Measurements from ENCODE around the gene LRSAM1.

The LRSAM1 gene

DNA sequence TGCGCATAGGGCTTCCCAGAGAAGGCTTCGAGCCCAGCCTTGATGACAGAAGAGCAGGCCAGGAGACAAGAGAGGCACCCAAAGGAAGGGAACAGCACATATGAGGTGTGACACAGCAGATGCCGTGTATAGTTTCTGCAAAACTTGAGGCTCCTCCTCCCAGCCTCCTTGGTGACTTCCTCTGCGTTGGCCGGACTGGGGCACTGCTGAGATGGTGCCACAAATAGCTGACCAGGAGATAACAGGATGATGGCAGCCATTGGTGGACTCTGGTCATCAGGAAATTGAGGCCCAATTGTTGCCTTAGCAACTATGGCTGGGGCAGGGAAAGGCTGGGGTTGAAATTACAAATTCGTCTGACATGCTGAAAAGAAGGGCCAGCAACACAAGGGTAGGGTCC lies 32.0 kb upstream of the LRSAM1 start:
- WGBS (ENCODE audit: extremely low coverage, insufficient coverage, insufficient read length), result no CpG with 5 or more reads among the region's 6 CpGs
- no peak overlapping the region for H2AFZ ChIP-seq (ENCODE audit: insufficient read depth, low read length, poor library complexity)
- H3K27ac ChIP-seq (ENCODE audit: low read depth, low read length), result no peak overlapping the region
- H2BK12ac ChIP-seq (ENCODE audit: low read length), result no peak overlapping the region
- no peaks in the 10 kb centered on the region for H3K27me3 ChIP-seq (ENCODE audit: insufficient read depth, low read length)
- H3K79me2 ChIP-seq (ENCODE audit: control insufficient read depth, insufficient read depth, low read length, poor library complexity), result peaks cover under 1% of the 10 kb centered on the region
- DNase-seq, result no peak
- H3K36me3 ChIP-seq (ENCODE audit: control insufficient read depth in 1 of 2, insufficient read depth in 2 of 2, low read length in 2 of 2), result peaks cover 0 to 2% of the 10 kb centered on the region in 2 experiments
- H3K14ac ChIP-seq (ENCODE audit: low read length), result no peak overlapping the region
- H3K4me1 ChIP-seq (ENCODE audit: control insufficient read depth in 1 of 2, insufficient read depth in 2 of 2, low read length in 2 of 2), result peaks cover 5 to 24% of the 10 kb centered on the region in 2 experiments
- no peak overlapping the region for H4K12ac ChIP-seq (ENCODE audit: low read depth, low read length)
- H2AK5ac ChIP-seq (ENCODE audit: low read length), result no peak overlapping the region
- peaks cover 5% of the 10 kb centered on the region for H3K79me1 ChIP-seq (ENCODE audit: low read length)
- H3K18ac ChIP-seq (ENCODE audit: low read length), result no peak overlapping the region
- H3K9ac ChIP-seq (ENCODE audit: low read length), result no peak overlapping the region
- no peak overlapping the region for H3K23ac ChIP-seq (ENCODE audit: low read length)
- H3K4me3 ChIP-seq (ENCODE audit: low read depth, low read length), result no peak overlapping the region
- no peak overlapping the region for H4K8ac ChIP-seq (ENCODE audit: low read depth, low read length)
- H3K4me2 ChIP-seq (ENCODE audit: low read length), result no peak overlapping the region
- H3K4ac ChIP-seq (ENCODE audit: low read depth, low read length), result no peak overlapping the region
- no peak overlapping the region for H2BK5ac ChIP-seq (ENCODE audit: low read depth, low read length, poor library complexity)
- H4K91ac ChIP-seq (ENCODE audit: low read depth, low read length), result no peak overlapping the region
- no peaks in the 10 kb centered on the region for H3K9me3 ChIP-seq (ENCODE audit: insufficient read depth, low read depth, low read length)
- no peak overlapping the region for H2BK120ac ChIP-seq (ENCODE audit: insufficient read depth, low read length, poor library complexity)

DNA sequence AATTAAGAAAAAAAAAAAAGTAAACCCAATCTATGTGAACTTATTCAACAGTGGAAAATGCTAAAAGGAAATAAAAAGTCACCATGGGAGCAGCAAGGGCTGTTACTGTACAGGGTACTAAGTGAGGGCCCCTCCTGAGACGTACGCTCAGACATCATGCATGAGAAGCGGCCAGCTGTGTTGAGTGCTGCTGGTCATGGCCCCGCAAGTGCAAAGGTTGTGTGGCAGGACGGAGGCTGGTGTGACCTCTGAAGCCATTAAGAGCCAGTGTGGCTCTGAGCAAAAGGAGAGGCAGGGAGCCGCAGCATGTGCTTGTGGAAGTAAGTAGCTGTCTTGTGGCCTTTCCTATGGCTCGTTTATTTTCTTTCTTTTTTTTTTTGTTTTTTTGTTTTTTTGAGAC lies 30.3 kb upstream of the LRSAM1 start:
- Histone ChIP-seq H3K4me1 (ENCODE audit: control insufficient read depth in 1 of 2, insufficient read depth in 2 of 2, low read length in 2 of 2) (peaks cover 7 to 21% of the 10 kb centered on the region in 2 experiments), H3K9me3 (ENCODE audit: insufficient read depth, low read depth, low read length) (peaks cover 2% of the 10 kb centered on the region), H4K8ac (ENCODE audit: low read depth, low read length) (no peak overlapping the region), H3K9ac (ENCODE audit: low read length) (no peak overlapping the region), H3K4me2 (ENCODE audit: low read length) (no peak overlapping the region), H4K91ac (ENCODE audit: low read depth, low read length) (no peak overlapping the region), H3K14ac (ENCODE audit: low read length) (no peak overlapping the region), H2AK5ac (ENCODE audit: low read length) (no peak overlapping the region), H2BK5ac (ENCODE audit: low read depth, low read length, poor library complexity) (no peak overlapping the region), H3K4me3 (ENCODE audit: low read depth, low read length) (no peak overlapping the region), H3K79me1 (ENCODE audit: low read length) (peaks cover 8% of the 10 kb centered on the region), H2AFZ (ENCODE audit: insufficient read depth, low read length, poor library complexity) (no peak overlapping the region), H4K12ac (ENCODE audit: low read depth, low read length) (no peak overlapping the region), H3K27me3 (ENCODE audit: insufficient read depth, low read length) (no peaks in the 10 kb centered on the region), H3K23ac (ENCODE audit: low read length) (no peak overlapping the region), H3K27ac (ENCODE audit: low read depth, low read length) (no peak overlapping the region), H3K79me2 (ENCODE audit: control insufficient read depth, insufficient read depth, low read length, poor library complexity) (peaks cover 7% of the 10 kb centered on the region), H2BK120ac (ENCODE audit: insufficient read depth, low read length, poor library complexity) (no peak overlapping the region), H3K18ac (ENCODE audit: low read length) (no peak overlapping the region), H3K36me3 (ENCODE audit: control insufficient read depth in 1 of 2, insufficient read depth in 2 of 2, low read length in 2 of 2) (peaks cover 0 to 2% of the 10 kb centered on the region in 2 experiments), H2BK12ac (ENCODE audit: low read length) (no peak overlapping the region), H3K4ac (ENCODE audit: low read depth, low read length) (no peak overlapping the region)
- DNase-seq, result no peak
- WGBS (ENCODE audit: extremely low coverage, insufficient coverage, insufficient read length), result no CpG with 5 or more reads among the region's 7 CpGs

GRCh38 chr9:127422133-127422782 lies 29.1 kb upstream of the LRSAM1 start:
- H3K27me3 ChIP-seq (ENCODE audit: insufficient read depth, low read length), result no peaks in the 10 kb centered on the region
- H2BK12ac ChIP-seq (ENCODE audit: low read length), result no peak overlapping the region
- WGBS (ENCODE audit: extremely low coverage, insufficient coverage, insufficient read length), result no CpG with 5 or more reads among the region's 10 CpGs
- H4K8ac ChIP-seq (ENCODE audit: low read depth, low read length), result no peak overlapping the region
- peaks cover 2% of the 10 kb centered on the region for H3K9me3 ChIP-seq (ENCODE audit: insufficient read depth, low read depth, low read length)
- no peak overlapping the region for H3K23ac ChIP-seq (ENCODE audit: low read length)
- no peak overlapping the region for H4K12ac ChIP-seq (ENCODE audit: low read depth, low read length)
- no peak overlapping the region for H3K4me3 ChIP-seq (ENCODE audit: low read depth, low read length)
- no peak overlapping the region for H2BK120ac ChIP-seq (ENCODE audit: insufficient read depth, low read length, poor library complexity)
- no peak overlapping the region for H2AK5ac ChIP-seq (ENCODE audit: low read length)
- H3K27ac ChIP-seq (ENCODE audit: low read depth, low read length), result no peak overlapping the region
- H2BK5ac ChIP-seq (ENCODE audit: low read depth, low read length, poor library complexity), result no peak overlapping the region
- H3K4me2 ChIP-seq (ENCODE audit: low read length), result no peak overlapping the region
- peaks cover 7% of the 10 kb centered on the region for H3K79me2 ChIP-seq (ENCODE audit: control insufficient read depth, insufficient read depth, low read length, poor library complexity)
- H3K36me3 ChIP-seq (ENCODE audit: control insufficient read depth in 1 of 2, insufficient read depth in 2 of 2, low read length in 2 of 2), result peaks cover 0 to 2% of the 10 kb centered on the region in 2 experiments
- H3K14ac ChIP-seq (ENCODE audit: low read length), result no peak overlapping the region
- H3K18ac ChIP-seq (ENCODE audit: low read length), result no peak overlapping the region
- no peak overlapping the region for H3K4ac ChIP-seq (ENCODE audit: low read depth, low read length)
- H2AFZ ChIP-seq (ENCODE audit: insufficient read depth, low read length, poor library complexity), result no peak overlapping the region
- no peak overlapping the region for H3K9ac ChIP-seq (ENCODE audit: low read length)
- no peak overlapping the region for H4K91ac ChIP-seq (ENCODE audit: low read depth, low read length)
- peaks cover 4 to 14% of the 10 kb centered on the region in 2 experiments for H3K4me1 ChIP-seq (ENCODE audit: control insufficient read depth in 1 of 2, insufficient read depth in 2 of 2, low read length in 2 of 2)
- H3K79me1 ChIP-seq (ENCODE audit: low read length), result peaks cover 8% of the 10 kb centered on the region
- DNase-seq, result no peak

DNA sequence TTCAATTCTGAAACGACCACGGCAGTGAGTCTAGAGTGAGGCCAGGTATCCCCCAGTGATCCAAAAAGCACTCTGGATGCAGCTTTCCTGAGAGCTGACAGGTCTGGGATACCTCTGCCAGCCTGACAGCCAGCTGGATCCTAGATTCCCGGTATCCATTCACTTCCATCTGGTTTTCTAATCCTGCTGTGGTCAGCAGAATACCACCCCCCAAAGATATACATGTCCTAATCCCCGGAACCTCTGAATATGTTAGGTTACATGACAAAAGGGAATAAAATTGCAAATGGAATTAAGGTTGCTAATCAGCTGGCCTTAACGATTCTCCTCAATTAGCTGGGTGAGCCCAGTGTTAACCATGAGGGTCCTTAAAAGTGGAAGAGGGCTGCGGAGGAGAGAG lies 28.5 kb upstream of the LRSAM1 start:
- no peak overlapping the region for H2BK5ac ChIP-seq (ENCODE audit: low read depth, low read length, poor library complexity)
- H3K4ac ChIP-seq (ENCODE audit: low read depth, low read length), result peak overlapping the region; percentile 10
- H2AK5ac ChIP-seq (ENCODE audit: low read length), result no peak overlapping the region
- no peak for DNase-seq
- peaks cover 7% of the 10 kb centered on the region for H3K79me2 ChIP-seq (ENCODE audit: control insufficient read depth, insufficient read depth, low read length, poor library complexity)
- no peak overlapping the region for H3K4me3 ChIP-seq (ENCODE audit: low read depth, low read length)
- no peak overlapping the region for H2AFZ ChIP-seq (ENCODE audit: insufficient read depth, low read length, poor library complexity)
- no peak overlapping the region for H4K8ac ChIP-seq (ENCODE audit: low read depth, low read length)
- peaks cover 2% of the 10 kb centered on the region for H3K9me3 ChIP-seq (ENCODE audit: insufficient read depth, low read depth, low read length)
- H3K36me3 ChIP-seq (ENCODE audit: control insufficient read depth in 1 of 2, insufficient read depth in 2 of 2, low read length in 2 of 2), result peaks cover 0 to 2% of the 10 kb centered on the region in 2 experiments
- H3K14ac ChIP-seq (ENCODE audit: low read length), result no peak overlapping the region
- H2BK12ac ChIP-seq (ENCODE audit: low read length), result no peak overlapping the region
- peaks cover 2 to 12% of the 10 kb centered on the region in 2 experiments for H3K4me1 ChIP-seq (ENCODE audit: control insufficient read depth in 1 of 2, insufficient read depth in 2 of 2, low read length in 2 of 2)
- no peak overlapping the region for H3K27ac ChIP-seq (ENCODE audit: low read depth, low read length)
- H4K91ac ChIP-seq (ENCODE audit: low read depth, low read length), result no peak overlapping the region
- WGBS (ENCODE audit: extremely low coverage, insufficient coverage, insufficient read length), result no CpG with 5 or more reads among the region's 6 CpGs
- H3K18ac ChIP-seq (ENCODE audit: low read length), result no peak overlapping the region
- no peak overlapping the region for H4K12ac ChIP-seq (ENCODE audit: low read depth, low read length)
- H2BK120ac ChIP-seq (ENCODE audit: insufficient read depth, low read length, poor library complexity), result no peak overlapping the region
- H3K27me3 ChIP-seq (ENCODE audit: insufficient read depth, low read length), result no peaks in the 10 kb centered on the region
- H3K79me1 ChIP-seq (ENCODE audit: low read length), result peaks cover 8% of the 10 kb centered on the region
- H3K23ac ChIP-seq (ENCODE audit: low read length), result no peak overlapping the region
- peak overlapping the region; percentile 70 for H3K9ac ChIP-seq (ENCODE audit: low read length)
- H3K4me2 ChIP-seq (ENCODE audit: low read length), result peak overlapping the region; percentile 76
